Uterus (tissue), 4 donors: ENCODE results near the gene SCUBE3. TPM values are rescaled to one million over a fixed set of nuclear protein-coding genes. Genes with fewer than 3 reads are reported as not detected.

ENCODE experiments used
- DNase-seq, 2 donors: peaks; one replicate each; pipeline ENCODE4 v3.0.0-alpha.2; 2019 to 2020
- H3K27ac ChIP-seq, 2 donors: fragments of 200-600 bp; sonication (generic); 1 replicate in 1 of 2; 2 replicates in 1 of 2; pipeline ENCODE4 v1.5.1; 2016 to 2018
- H3K27me3 ChIP-seq, 2 donors: fragments of 200-600 bp; sonication (generic); one replicate each; pipeline ENCODE4 v1.5.1; 2018 to 2019; ENCODE audit warnings: control low read depth in 1 of 2
- H3K36me3 ChIP-seq, 2 donors: fragments of 200-600 bp; sonication (generic); one replicate each; pipeline ENCODE4 v1.5.1; 2019; ENCODE audit warnings: control low read depth in 1 of 2
- H3K4me1 ChIP-seq, 2 donors: fragments of 200-600 bp; sonication (generic); one replicate each; pipeline ENCODE4 v1.5.1; 2018 to 2019; ENCODE audit warnings: control low read depth in 1 of 2
- H3K4me3 ChIP-seq, 2 donors: fragments of 200-600 bp; sonication (generic); 1 replicate in 1 of 2; 2 replicates in 1 of 2; pipeline ENCODE4 v1.5.1; 2018 to 2019; ENCODE audit warnings: mild to moderate bottlenecking in 1 of 2
- H3K9me3 ChIP-seq, 2 donors: fragments of 200-600 bp; sonication (generic); one replicate each; pipeline ENCODE4 v1.5.1; 2019; ENCODE audit warnings: control low read depth in 1 of 2
- POLR2A ChIP-seq, 2 donors: fragments of 450-650 bp; IDR thresholded peaks; one replicate each; pipeline ENCODE4 v1.6.1; 2016; ENCODE audit warnings: antibody characterized with exemption in 2 of 2, mild to moderate bottlenecking in 1 of 2, moderate library complexity in 1 of 2
- intact Hi-C: fragments of 100-400 bp; cut with DNase I; formaldehyde crosslinking; loops from one replicate; pipeline ENCODE4 v1.15.1; 2023; ENCODE audit warnings: low total_unique reads
- total RNA-seq, 4 donors: library from RNA; depleted of rRNA in 3 of 4; stranded (reverse); fragments of >200 nt in 3 of 4; gene quantifications; one replicate each; pipeline versions ENCODE4 v1.1.0 to v1.2.4, GENCODE V29; 2014 to 2023
- TF ChIP-seq, protein P1 (sequence below), 4 experiments: fragments of 200-600 bp in 2 of 4; fragments of 450-650 bp in 2 of 4; sonication (generic) in 2 of 4; IDR thresholded peaks; one replicate each; pipeline ENCODE4 v1.5.1; 2016 to 2019; ENCODE audit warnings: antibody characterized with exemption in 4 of 4, mild to moderate bottlenecking in 2 of 4, moderate library complexity in 1 of 4
- donor health status: DM: yes; HTN: yes; CAD: no.

The SCUBE3 gene
- total RNA-seq, 4 donors from 2014 or later: 0.61 to 3.3 TPM; not detected in 2

- Histone ChIP-seq H3K27ac (no peak overlapping the region), H3K4me1 (peaks cover 0 to 11% of the 10 kb centered on the region in 2 donors)
Measured at GRCh38 chr6:35215665-35216411, 2.1 kb downstream of the SCUBE3 start.

GRCh38 chr6:35216412-35216732 is 2.6 kb downstream of the SCUBE3 start:
- TF ChIP-seq, protein P1, sequence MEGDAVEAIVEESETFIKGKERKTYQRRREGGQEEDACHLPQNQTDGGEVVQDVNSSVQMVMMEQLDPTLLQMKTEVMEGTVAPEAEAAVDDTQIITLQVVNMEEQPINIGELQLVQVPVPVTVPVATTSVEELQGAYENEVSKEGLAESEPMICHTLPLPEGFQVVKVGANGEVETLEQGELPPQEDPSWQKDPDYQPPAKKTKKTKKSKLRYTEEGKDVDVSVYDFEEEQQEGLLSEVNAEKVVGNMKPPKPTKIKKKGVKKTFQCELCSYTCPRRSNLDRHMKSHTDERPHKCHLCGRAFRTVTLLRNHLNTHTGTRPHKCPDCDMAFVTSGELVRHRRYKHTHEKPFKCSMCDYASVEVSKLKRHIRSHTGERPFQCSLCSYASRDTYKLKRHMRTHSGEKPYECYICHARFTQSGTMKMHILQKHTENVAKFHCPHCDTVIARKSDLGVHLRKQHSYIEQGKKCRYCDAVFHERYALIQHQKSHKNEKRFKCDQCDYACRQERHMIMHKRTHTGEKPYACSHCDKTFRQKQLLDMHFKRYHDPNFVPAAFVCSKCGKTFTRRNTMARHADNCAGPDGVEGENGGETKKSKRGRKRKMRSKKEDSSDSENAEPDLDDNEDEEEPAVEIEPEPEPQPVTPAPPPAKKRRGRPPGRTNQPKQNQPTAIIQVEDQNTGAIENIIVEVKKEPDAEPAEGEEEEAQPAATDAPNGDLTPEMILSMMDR (IDR thresholded peaks at IDR 0.05): no peak
- TF ChIP-seq POLR2A (IDR thresholded peaks at IDR 0.05): no peak
- no peak overlapping the region for H3K4me3 ChIP-seq
- no peaks in the 10 kb centered on the region for H3K36me3 ChIP-seq
- no peak overlapping the region for H3K27ac ChIP-seq
- no peaks in the 10 kb centered on the region for H3K27me3 ChIP-seq
- DNase-seq: no peak
- intact Hi-C loops: no loop called here
- no peaks in the 10 kb centered on the region for H3K9me3 ChIP-seq
- H3K4me1 ChIP-seq: peaks cover 0 to 11% of the 10 kb centered on the region in 2 donors

More at GRCh38 chr6:35215665-35216411, 2.1 kb downstream of the SCUBE3 start:
- Histone ChIP-seq H3K36me3 (no peaks in the 10 kb centered on the region), H3K4me3 (no peak overlapping the region), H3K27me3 (no peaks in the 10 kb centered on the region), H3K9me3 (no peaks in the 10 kb centered on the region)
- intact Hi-C loops: no loop called here
- no peak for TF ChIP-seq POLR2A (IDR thresholded peaks at IDR 0.05)
- TF ChIP-seq, protein P1 (IDR thresholded peaks at IDR 0.05): no peak
- DNase-seq: no peak

DNA sequence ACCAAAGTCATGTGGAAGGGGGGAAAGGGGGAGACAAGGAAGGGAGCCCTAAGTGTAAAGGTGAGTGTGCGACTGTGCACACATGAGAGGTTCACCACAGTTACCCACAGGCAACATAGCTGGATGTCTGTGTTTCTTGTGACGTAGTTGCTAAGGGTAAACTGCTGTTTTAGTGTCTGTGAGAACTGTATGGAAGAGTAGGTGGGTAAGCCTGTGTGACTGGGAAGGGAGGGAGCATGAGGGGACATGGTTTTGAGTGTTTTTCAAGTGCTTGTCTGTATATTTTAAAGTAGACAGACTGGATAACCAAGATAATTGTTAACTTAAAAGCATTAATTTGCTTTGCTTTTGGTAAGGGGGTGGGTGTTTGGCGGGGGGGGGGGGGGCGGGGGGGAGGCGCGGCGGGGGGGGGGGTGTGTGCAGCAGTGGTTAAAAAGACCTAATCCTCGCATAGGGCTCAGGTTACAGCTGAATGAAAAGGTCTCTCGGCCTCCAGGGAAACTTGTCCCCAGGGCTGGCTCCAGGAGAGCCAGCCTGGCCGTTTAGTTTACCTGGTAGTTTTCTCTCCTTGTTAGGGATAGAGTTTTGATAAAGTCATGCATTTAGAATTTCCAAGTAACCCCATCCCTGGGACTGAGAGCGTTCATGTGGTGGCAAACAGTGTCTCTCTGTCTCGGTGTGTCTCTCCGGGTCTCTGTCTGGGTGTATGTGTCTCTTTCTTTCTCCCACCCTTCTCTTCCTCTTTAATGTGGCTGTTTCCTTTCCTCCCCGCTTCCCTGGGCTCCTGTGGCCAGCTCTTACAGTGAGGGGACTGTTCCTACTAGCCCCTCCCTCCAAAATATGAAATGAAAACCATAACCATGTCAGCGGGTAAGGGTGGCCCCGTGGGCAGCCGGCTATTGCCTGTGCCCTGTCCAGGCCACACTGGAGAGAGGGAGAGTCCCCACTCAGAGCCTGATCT is 3.4 kb downstream of the SCUBE3 start:
- intact Hi-C loops: no loop called here
- Histone ChIP-seq H3K27me3 (no peaks in the 10 kb centered on the region), H3K27ac (no peak overlapping the region), H3K36me3 (no peaks in the 10 kb centered on the region), H3K9me3 (no peaks in the 10 kb centered on the region), H3K4me3 (no peak overlapping the region), H3K4me1 (peaks cover 0 to 11% of the 10 kb centered on the region in 2 donors)
- DNase-seq: no peak
- TF ChIP-seq, protein P1 (IDR thresholded peaks at IDR 0.05): no peak
- no peak for TF ChIP-seq POLR2A (IDR thresholded peaks at IDR 0.05)

DNA sequence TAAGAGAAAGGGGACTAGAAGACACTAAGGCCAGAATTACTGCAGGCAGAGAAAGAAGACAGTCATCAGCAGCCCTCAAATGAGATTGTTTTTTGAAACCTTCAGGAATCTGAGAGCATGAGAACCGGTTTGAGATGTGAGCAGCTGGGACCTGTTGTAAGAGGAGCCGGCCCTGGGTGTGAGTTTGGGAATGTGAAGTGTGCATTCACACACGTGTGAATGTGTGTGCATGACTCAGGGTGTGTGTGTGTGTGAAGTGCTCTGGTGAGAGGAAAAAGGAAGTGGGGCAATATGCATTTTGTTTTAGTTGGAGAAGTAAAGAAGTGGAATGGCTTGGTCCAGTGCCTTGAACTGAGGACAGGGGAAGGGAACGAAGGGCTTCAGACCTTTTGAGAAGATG is 4.3 kb downstream of the SCUBE3 start:
- peaks cover 0 to 11% of the 10 kb centered on the region in 2 donors for H3K4me1 ChIP-seq
- no peak for TF ChIP-seq POLR2A (IDR thresholded peaks at IDR 0.05)
- TF ChIP-seq, protein P1 (IDR thresholded peaks at IDR 0.05): no peak
- intact Hi-C loops: no loop called here
- no peaks in the 10 kb centered on the region for H3K36me3 ChIP-seq
- H3K27ac ChIP-seq: no peak overlapping the region
- H3K27me3 ChIP-seq: no peaks in the 10 kb centered on the region
- H3K4me3 ChIP-seq: no peak overlapping the region
- no peak for DNase-seq
- H3K9me3 ChIP-seq: no peaks in the 10 kb centered on the region

DNA sequence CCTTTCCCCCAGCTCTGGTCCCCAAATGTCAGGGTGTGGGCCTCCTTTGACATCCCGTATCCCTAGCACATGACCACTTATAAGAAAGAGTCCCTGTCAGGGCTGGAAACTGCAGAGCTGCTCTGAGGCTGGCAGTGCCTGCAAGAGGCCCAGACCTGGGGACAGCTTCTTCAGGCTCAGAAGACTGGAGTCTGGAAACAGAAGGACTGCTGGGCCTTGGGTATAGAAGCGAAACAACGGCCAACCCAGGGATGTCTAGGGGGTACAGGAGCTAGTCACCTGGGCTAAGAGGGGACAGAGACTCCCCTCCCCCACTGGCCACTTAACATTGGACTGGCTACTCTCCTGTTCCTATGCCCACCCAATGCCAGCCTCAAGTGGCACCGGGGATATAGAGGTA is 4.7 kb downstream of the SCUBE3 start:
- TF ChIP-seq POLR2A (IDR thresholded peaks at IDR 0.05): no peak
- TF ChIP-seq, protein P1 (IDR thresholded peaks at IDR 0.05): no peak
- H3K27me3 ChIP-seq: no peaks in the 10 kb centered on the region
- peaks cover 0 to 7% of the 10 kb centered on the region in 2 donors for H3K4me1 ChIP-seq
- intact Hi-C loops: no loop called here
- H3K4me3 ChIP-seq: no peak overlapping the region
- H3K36me3 ChIP-seq: no peaks in the 10 kb centered on the region
- no peak for DNase-seq
- no peak overlapping the region for H3K27ac ChIP-seq
- H3K9me3 ChIP-seq: no peaks in the 10 kb centered on the region
